H1 (cell line): ENCODE results near the gene SEL1L2. TPM values are rescaled to one million over a fixed set of nuclear protein-coding genes. Genes with fewer than 3 reads are reported as not detected.

Experiments
- BCL11A ChIP-seq, 2 experiments: IDR thresholded peaks; one replicate each; pipeline ENCODE4 v1.6.1; 2011; ENCODE audit warnings: low read depth in 2 of 2, low read length in 2 of 2, mild to moderate bottlenecking in 2 of 2
- CREB1 ChIP-seq: IDR thresholded peaks from 2 replicates; pipeline ENCODE4 v1.6.1; 2012; ENCODE audit warnings: inconsistent platforms
- EZH2 ChIP-seq: fragments of 200-600 bp; sonication (generic); IDR thresholded peaks from 2 replicates; pipeline ENCODE4 v1.7.1; 2012; ENCODE audit warnings: low read depth, mild to moderate bottlenecking, moderate library complexity, low read length, inconsistent platforms; ENCODE audit not compliant: severe bottlenecking
- JUN ChIP-seq: IDR thresholded peaks from 2 replicates; pipeline ENCODE4 v1.6.1; 2011; ENCODE audit warnings: low read depth, mild to moderate bottlenecking, improper control_type of control experiment, low read length
- KDM1A ChIP-seq: fragments of 200-600, 300-600 bp; sonication (generic); IDR thresholded peaks from 2 replicates; pipeline ENCODE4 v1.7.1; 2016; ENCODE audit warnings: mild to moderate bottlenecking, low read length, borderline replicate concordance
- RAD21 ChIP-seq, 2 experiments: IDR thresholded peaks in 1 of 2; conservative IDR thresholded peaks in 1 of 2; 2 replicates each; pipeline ENCODE4 v1.6.1; 2011; ENCODE audit warnings: low read depth in 2 of 2, low read length in 2 of 2, improper control_type of control experiment in 1 of 2, inconsistent platforms in 1 of 2, mild to moderate bottlenecking in 1 of 2, moderate library complexity in 1 of 2
- SIRT6 ChIP-seq: IDR thresholded peaks from one replicate; pipeline ENCODE4 v1.7.1; 2012; ENCODE audit warnings: low read length, inconsistent platforms
- SUZ12 ChIP-seq: fragments of 200-600 bp; sonication (generic); IDR thresholded peaks from 2 replicates; pipeline ENCODE4 v1.6.1; 2012; ENCODE audit warnings: mild to moderate bottlenecking, inconsistent platforms, low read length, moderate library complexity, mixed read lengths
- polyA plus RNA-seq, 7 experiments: library from polyadenylated mRNA; depleted of rRNA in 3 of 7; stranded (reverse) in 5 of 7; unstranded in 2 of 7; fragments of >200 nt in 5 of 7; fragments of 200-250 nt in 2 of 7; gene quantifications; 1 replicate in 5 of 7; 2 replicates in 1 of 7; 4 replicates in 1 of 7; pipeline versions ENCODE4 v1.2.1 to v1.2.3, GENCODE V29; 2011 to 2013; ENCODE audit warnings: missing spikeins in 2 of 7, mixed read lengths in 2 of 7
- total RNA-seq: library from RNA; stranded (reverse); fragmentation: NEBNext Ultra II Directional; extraction: Animal tissue kit (Norgen Biotek cat#: 25700); gene quantifications from 2 replicates; pipeline ENCODE4 v1.2.1, GENCODE V29; 2021
- TF ChIP-seq, protein P1 (sequence below): fragments of 300-600 bp; sonication (generic); IDR thresholded peaks from 2 replicates; pipeline ENCODE4 v1.7.1; 2012; ENCODE audit warnings: low read length, moderate library complexity, mild to moderate bottlenecking, inconsistent platforms; ENCODE audit not compliant: insufficient replicate concordance

The SEL1L2 gene
- total and polyA plus RNA-seq, 2 of the 8 experiments (the other 6 are each of a cell fraction or from before 2014, with no cell fraction given): not detected

DNA sequence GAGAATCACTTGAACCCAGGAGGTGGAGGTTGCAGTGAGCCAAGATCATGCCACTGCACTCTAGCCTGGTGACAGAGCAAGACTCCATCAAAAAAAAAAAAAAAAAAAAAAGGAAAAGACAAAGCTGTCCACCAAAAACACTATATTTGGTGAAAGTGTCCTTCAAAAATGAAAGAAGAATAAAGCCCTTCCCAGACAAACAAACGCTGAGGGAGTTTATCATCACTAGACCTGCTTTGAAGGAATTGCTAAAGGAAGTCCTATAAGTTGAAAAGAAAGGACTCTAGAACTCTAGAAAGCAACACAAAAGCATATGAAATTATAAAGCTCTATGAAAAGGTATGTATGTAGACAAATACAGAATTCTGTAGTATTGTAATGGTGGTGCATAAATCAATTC lies 98.8 kb downstream of the SEL1L2 start (continued):
- TF ChIP-seq, protein P1, sequence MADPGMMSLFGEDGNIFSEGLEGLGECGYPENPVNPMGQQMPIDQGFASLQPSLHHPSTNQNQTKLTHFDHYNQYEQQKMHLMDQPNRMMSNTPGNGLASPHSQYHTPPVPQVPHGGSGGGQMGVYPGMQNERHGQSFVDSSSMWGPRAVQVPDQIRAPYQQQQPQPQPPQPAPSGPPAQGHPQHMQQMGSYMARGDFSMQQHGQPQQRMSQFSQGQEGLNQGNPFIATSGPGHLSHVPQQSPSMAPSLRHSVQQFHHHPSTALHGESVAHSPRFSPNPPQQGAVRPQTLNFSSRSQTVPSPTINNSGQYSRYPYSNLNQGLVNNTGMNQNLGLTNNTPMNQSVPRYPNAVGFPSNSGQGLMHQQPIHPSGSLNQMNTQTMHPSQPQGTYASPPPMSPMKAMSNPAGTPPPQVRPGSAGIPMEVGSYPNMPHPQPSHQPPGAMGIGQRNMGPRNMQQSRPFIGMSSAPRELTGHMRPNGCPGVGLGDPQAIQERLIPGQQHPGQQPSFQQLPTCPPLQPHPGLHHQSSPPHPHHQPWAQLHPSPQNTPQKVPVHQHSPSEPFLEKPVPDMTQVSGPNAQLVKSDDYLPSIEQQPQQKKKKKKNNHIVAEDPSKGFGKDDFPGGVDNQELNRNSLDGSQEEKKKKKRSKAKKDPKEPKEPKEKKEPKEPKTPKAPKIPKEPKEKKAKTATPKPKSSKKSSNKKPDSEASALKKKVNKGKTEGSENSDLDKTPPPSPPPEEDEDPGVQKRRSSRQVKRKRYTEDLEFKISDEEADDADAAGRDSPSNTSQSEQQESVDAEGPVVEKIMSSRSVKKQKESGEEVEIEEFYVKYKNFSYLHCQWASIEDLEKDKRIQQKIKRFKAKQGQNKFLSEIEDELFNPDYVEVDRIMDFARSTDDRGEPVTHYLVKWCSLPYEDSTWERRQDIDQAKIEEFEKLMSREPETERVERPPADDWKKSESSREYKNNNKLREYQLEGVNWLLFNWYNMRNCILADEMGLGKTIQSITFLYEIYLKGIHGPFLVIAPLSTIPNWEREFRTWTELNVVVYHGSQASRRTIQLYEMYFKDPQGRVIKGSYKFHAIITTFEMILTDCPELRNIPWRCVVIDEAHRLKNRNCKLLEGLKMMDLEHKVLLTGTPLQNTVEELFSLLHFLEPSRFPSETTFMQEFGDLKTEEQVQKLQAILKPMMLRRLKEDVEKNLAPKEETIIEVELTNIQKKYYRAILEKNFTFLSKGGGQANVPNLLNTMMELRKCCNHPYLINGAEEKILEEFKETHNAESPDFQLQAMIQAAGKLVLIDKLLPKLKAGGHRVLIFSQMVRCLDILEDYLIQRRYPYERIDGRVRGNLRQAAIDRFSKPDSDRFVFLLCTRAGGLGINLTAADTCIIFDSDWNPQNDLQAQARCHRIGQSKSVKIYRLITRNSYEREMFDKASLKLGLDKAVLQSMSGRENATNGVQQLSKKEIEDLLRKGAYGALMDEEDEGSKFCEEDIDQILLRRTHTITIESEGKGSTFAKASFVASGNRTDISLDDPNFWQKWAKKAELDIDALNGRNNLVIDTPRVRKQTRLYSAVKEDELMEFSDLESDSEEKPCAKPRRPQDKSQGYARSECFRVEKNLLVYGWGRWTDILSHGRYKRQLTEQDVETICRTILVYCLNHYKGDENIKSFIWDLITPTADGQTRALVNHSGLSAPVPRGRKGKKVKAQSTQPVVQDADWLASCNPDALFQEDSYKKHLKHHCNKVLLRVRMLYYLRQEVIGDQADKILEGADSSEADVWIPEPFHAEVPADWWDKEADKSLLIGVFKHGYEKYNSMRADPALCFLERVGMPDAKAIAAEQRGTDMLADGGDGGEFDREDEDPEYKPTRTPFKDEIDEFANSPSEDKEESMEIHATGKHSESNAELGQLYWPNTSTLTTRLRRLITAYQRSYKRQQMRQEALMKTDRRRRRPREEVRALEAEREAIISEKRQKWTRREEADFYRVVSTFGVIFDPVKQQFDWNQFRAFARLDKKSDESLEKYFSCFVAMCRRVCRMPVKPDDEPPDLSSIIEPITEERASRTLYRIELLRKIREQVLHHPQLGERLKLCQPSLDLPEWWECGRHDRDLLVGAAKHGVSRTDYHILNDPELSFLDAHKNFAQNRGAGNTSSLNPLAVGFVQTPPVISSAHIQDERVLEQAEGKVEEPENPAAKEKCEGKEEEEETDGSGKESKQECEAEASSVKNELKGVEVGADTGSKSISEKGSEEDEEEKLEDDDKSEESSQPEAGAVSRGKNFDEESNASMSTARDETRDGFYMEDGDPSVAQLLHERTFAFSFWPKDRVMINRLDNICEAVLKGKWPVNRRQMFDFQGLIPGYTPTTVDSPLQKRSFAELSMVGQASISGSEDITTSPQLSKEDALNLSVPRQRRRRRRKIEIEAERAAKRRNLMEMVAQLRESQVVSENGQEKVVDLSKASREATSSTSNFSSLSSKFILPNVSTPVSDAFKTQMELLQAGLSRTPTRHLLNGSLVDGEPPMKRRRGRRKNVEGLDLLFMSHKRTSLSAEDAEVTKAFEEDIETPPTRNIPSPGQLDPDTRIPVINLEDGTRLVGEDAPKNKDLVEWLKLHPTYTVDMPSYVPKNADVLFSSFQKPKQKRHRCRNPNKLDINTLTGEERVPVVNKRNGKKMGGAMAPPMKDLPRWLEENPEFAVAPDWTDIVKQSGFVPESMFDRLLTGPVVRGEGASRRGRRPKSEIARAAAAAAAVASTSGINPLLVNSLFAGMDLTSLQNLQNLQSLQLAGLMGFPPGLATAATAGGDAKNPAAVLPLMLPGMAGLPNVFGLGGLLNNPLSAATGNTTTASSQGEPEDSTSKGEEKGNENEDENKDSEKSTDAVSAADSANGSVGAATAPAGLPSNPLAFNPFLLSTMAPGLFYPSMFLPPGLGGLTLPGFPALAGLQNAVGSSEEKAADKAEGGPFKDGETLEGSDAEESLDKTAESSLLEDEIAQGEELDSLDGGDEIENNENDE: no peak
- no peak for TF ChIP-seq EZH2
- TF ChIP-seq CREB1: no peak
- no peak for TF ChIP-seq RAD21 (IDR thresholded peaks at IDR 0.05 in 1 of 2, conservative IDR thresholded peaks at IDR 0.05 in 1 of 2; ENCODE audit: low read depth in 2 of 2, low read length in 2 of 2)
- no peak for TF ChIP-seq BCL11A (IDR thresholded peaks at IDR 0.05; ENCODE audit: low read depth in 2 of 2, low read length in 2 of 2)
- TF ChIP-seq JUN: no peak
- no peak for TF ChIP-seq SIRT6
- no peak for TF ChIP-seq KDM1A
- TF ChIP-seq SUZ12: no peak
- TF ChIP-seq, all 59 proteins: peak for 0
